ENCODE results near the gene BCL11A.

Gene BCL11A

DNA sequence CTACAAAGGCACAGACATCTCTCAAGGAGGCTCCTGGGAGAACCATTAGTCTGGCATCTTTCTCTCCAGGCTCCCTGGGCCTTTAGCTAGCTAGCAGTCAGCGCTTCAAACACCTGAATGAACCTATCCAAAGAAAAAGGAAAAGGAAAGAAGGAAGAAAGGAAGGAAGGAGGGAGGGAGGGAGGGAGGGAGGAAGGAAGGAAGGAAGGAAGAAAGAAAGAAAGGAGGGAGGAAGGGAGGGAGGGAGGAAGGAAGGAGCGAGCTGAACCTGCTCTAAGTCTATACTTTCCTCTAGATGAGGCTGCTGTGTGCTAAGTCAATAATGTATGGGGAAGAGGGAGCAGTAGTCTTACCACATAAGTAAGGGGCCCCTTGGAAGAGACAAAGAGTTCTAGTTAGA lies 5.1 kb upstream of the BCL11A start:
- DNase-seq = no peak

DNA sequence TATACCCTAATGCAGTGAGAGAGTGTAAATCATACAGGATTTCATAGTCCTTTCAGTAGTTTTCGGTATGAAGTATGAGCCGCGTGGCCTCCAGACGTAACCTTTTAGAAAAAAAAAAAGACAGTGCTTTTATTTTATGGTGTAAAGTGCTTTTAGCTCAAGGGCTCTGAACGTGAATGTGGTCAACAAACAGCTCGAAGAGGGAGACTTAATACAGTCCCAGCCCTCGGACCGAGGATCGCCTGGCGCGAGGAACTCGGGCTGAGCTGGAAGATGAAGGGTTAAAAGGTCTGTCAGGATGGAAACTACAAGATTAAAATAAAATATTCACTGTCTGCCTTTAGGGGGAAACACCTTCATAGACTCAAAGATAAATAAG lies 4.0 kb upstream of the BCL11A start:
- DNase-seq = no peak

DNA sequence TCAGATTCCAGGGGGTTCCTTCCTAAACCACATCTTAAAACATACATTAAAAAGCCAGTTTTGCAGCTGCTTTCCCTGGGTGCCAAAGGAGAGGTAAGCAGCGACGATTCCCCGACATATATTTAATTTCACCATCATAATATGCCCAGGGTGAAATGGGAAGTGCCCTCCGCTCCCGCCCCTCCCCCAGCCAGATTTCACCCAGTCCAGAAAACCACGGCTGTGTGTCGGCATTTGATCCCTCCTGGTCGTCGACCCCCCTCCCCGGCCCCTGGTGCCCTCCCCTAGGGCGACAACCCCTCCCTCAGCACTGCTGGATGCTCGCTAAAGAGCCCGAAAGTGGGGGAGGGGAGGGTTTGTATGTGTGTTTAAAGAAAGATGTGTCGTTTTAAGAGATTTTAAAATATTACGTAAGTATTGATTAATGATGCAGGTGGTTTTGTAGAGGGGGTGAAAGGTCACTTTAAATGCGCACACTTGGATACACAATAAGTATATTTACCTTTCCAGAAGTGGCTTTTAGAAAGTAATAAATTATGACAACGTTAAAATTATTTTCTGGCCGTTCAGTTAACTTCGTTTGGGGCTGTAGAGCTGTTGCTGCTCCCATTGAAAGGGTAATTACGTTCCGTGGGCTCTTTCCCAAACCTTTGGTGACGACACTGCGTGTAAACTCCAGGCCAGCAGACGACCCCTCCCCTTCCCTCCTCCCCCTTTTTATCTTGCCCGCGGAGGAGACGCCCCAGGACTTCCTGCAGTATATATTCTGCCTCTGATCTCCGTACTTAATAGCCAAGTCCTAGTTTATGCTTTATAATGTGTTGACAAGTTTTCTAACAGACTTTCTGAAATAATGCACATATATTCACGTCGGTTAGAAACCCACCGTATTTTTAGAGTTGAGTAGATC lies 3.4 kb upstream of the BCL11A start:
- no peak for DNase-seq

DNA sequence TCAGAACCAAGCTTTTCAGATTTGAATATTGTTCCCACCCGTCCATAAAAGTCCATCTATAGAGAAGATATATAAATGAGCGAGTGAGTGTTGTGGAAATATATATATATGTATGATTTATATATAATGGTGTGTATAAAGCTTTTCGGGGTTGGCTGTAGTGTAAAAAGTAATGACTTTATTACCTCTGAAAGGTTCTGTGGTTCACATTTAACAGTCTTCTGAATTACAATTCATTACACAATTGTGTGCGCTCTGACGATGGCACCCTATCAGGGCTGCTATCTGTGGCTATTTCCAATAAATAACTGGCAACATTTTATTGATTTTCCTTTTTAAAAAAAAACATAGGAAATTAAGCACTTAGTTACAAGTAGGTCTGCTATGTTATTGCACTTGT lies 2.7 kb upstream of the BCL11A start:
- no peak for DNase-seq

DNA sequence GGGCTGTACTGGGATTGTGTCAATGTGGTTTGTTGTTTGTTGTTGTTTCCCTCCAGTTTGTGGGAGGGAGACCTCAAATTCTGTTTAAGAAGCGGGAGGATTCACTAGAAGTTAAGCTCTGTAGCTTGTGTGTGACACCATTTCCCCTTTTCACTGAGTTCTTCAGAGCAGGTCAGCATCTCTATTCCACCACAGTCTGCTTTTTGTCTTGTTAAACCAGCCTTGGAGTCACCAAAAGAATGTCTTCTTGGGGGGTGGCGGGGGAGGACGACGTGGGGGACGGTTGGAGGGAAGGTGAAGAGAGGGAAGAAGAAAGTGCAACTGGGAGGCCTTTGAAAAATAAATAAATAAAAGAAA lies 2.3 kb upstream of the BCL11A start:
- no peak for DNase-seq

DNA sequence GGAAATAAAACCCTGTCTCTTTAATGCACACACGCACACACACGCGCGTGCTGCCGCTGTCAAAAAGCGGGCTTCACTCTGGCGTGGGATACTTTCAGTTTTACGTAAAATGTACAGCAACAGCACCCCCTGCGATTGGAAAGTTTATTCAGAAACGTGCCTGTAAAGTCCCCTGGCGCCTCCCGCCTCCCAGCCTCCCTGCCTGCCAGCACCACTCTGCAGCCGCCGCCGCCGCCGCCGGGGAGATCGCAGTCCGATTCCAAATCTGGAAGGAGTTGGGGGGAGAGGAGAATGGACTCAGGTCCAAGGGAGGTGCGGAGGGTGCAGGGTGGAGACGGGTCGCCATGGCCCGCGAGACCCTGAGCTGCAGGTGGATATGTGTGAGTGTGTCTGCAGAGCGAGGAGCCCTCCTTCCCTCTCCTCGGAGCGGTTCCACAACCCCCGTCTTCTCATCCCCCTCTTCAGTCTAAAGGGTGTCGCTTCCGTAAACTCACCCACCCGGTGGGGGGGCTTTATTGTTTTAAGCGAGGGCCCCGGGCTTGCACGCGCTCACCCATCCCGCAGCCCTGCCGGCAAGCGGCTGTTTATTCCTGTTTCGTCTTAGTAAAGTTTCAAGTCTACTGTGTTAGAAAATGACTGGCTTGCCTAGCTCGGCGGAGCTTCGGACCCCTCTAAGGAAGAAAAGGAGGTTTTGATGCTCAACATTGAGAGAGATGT lies 1.8 kb upstream of the BCL11A start:
- DNase-seq = peak; percentile 79

DNA sequence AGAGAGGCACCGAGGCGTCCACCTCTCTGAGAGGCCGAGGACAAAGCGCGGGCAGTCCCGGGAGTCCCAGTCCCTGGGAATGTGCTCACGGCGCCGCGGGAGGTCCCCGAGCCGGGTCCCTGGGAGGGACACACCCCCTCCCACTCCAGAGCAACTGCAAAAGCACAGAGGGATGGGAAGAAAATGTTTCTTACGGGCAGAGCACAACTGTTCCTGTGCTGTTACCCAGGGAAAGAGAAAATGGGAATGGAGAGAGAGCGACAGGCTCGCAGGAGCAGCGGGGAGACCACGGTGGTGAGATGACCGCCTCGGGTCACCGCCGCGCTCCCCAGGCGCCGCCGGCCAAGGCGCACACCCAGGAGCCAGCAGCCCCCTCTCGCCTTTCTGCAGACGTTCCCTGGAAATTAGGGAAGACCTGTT lies 1.2 kb upstream of the BCL11A start:
- DNase-seq = no peak

DNA sequence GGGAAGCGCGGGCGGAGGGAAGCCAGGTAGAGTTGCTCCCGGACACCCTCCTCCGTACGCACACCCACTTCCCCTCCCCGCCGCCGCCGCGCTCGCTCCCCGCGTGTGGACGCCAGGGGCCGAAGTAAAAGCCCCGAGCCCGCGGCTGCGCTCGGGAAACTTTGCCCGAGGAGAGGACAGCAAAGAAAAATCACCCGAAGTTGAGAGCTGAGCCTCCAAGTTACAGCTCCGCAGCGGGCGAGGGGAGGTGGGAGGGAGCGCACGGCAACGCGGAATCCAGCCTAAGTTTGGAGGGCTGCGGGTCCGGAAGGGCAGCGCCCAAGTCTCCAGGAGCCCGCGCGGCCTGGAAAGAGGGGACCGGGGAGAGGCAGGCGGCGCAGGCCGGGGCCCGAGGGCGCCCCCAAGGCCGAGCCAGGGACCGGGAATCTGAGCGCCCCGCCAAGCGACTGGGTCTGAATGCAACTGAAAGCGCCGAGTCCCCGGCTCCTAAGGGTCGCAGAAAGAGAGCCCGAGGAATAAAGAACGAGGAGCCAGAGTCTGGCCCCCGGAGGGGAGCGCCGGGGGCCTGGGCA lies 706 bp upstream of the BCL11A start:
- DNase-seq = peak; percentile 69

DNA sequence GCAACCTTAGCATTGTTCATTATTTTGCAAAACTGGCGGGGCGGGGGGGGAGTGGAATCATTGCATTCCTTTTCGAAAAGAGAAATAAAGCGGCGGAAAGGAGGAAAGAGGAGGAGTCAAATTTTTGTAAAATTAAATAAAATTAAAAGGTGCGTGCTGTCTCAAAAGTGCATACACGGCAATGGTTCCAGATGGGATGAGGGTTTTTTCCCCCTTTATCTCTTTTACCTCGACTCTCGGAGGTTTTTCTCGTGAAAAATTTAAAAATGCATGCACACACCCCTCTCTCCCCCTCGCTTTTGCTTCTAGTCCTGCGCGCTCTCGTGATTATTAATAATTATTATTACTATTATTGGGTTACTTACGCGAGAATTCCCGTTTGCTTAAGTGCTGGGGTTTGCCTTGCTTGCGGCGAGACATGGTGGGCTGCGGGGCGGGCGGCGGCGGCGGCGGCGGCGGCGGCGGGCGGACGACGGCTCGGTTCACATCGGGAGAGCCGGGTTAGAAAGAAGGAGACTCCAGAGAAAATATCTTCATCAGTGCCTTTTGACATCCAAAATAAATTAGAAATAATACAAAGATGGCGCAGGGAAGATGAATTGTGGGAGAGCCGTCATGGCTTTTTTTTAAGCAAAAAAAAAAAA lies 481 bp downstream of the BCL11A start:
- DNase-seq = no peak

DNA sequence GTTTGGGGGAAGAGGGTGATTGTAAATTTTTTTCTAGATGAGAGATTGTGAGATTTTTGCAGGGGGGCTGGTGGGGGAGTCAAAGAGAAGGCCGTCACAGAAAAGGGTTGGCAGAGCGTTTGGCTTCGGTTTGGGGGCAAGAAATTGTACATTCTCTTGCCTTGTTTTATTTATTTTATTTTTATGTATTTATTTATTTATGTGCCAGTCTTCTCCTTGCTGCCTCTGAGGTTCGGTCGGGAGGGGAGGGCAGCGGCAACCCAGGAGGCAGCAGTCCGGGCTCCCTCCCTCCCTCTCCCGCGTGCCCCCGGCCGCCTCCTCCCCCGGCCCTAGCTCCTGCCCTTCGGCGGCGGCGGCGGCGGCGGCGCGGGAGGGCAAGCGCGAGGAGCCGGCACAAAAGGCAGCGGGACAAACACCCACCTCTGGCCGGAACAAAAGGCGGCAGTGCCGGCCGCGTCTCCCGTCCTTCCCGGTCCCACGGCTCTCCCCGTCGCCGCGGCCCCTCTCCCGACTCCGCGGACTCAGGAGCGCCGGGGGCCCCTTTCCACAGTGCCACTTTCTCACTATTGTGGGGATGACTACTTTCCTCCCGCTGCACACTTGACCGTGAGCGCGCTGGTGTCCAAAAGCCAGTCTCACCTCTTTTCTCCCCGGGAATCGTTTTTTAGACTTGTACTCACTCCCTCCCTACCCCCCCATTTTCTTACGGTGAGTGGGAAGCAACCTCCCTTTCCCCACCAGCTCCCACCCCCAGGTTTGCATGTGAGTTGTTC lies 1.2 kb downstream of the BCL11A start:
- DNase-seq = no peak

DNA sequence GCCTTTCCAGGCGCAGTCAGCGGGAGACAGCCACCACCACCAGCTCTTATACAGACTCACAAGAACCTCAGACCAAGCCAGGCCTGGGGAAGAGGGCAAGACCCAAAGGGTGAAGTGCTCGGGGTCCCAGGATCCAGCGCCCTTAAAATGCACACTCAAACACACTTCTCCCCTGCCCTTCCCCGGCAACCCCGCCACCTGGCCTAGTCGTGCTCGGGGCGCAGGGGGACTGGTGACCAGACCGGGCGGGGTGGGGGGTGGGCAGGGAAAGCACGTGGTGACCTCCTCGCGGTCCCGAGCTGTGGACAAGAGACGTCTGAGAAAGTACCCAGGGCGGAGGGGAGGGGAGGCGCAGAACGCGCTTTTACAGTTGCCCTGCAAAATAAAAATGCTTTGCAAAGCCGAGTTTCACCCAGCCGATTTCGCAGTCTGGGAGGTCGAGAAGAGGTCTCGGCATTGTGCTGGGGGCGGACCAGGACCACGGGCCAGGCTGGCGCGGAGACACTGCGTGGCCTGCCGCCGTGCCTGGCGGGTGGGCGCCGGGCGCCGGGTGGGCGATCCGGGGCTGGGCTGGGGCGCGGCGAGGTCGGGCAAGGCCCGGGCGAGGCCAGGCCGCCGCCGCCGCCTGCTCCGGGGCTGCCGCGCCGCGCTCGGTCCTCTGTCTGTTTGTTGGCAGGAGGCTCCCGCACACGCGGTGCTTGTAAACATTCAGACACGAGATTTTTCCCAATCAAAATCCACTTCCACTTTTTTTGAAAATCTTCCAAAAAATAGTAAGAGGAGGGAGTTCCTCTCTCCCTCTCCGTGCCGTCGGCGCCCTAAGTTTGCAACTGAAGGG lies 2.0 kb downstream of the BCL11A start:
- peak; percentile 79 for DNase-seq

DNA sequence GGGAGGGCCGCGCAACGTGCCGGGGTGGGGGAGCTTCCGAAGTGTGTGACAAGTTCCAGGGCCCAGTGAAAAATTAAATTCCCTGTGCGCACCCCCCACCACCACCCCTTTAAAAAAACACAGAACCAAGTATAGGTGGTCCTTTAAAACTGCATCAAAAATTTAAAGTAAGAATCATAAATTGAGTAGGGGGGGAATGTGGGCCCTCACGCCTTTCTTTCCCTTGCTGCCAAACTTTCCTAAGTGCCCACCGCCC lies 2.5 kb downstream of the BCL11A start:
- DNase-seq = no peak

DNA sequence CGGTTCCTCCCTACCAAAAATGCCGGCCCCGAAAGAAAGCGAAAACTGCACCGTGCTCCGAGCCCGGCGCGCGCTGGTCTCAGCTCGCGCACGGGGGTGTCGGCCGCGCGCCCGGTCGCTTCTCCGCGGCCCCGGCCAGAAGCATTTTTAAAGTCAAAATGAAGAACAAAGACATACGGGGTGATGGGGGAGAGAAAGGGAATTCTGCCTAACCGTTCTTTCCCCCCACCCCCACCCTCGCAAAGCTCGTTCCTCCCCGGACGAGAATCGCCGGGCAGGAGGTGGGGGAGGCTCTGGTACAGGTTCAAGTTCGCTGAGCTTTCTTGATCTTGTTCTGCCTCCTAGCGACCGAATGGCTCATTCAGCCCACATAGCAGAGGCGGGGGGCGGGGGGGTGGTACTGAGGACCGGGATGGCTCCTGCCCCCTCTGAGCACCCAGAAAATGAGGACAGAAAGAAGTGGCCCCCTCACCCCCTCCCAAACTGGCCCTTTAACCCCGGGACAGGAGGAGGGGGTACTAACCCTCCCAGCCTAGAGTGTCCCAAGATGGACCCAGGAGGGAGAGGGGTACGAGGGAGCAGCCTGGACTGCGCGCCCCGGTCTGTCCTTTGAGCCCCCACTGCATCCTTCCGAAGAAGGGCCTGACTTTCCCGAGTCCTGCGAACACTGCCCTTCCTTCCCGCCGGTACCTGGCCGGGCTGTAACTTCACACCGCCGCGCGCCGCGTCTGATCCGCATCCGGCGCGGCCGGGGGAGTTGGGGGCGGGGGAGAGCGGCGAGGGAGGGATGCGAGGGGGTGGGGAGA lies 3.1 kb downstream of the BCL11A start:
- DNase-seq = peak; percentile 90

DNA sequence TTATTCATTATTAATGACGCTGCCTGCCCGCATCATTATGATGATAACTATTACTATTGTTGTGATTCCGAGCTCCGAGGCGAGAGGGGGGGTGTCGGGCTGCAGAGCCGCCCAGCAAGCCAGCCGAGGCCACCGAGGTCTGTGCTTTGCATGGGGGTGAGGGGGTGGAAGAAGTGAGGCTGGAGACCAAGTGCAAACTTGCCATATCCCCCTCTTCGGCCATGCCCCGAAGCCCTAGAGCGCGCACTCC lies 3.6 kb downstream of the BCL11A start:
- DNase-seq = no peak

DNA sequence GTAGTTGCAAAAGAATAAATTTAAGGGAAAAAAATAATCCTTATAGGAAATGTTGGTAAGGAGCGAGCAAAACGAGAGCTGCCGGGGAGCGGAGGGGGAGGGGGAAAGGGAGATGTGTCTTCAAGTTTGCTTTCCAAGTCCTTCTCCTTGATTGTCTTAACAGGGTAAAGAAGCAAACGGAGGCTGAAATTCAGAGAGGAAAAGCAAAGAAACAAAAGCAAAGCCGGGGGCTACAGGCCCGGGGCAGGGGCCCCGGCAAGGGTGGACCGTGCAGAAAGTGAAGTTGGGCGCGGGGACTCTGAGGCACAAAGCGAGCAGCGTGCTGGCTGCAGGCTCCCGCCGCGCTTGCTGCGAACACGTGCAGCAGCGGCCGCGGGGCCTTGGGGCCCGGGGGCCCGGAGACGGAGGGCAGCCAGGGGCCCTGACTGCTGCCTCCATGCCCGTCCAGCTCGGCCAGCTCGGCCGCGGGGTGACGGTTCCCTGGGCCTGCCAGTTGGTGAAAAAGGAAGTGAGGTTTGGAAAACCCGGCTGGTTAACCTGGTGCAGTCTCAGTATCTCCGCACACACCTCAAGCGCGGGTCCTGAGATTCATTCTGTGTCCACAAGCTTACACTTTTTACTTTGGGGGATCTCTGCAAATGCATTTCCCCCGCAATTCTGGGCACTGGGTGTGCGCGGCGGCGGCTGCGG lies 4.1 kb downstream of the BCL11A start:
- DNase-seq = peak; percentile 79

DNA sequence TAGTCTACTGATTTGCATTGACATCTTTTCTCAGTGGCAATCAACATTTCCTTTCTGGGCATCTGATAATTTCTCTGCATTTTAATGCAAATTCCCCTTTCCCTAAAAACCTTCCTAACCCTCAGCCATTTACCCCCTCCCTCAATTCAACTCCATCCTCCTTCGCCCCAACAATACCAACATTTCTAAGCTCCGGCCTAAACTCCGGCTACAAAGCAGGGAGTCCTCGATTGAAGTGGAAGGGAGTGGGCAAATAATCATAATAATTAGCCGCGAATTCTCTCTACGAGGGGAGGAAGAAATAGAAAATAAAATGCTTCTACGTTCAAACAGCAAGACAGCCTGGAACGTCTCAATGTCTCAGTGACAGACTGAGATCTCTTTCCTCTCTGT lies 4.6 kb downstream of the BCL11A start:
- no peak for DNase-seq

DNA sequence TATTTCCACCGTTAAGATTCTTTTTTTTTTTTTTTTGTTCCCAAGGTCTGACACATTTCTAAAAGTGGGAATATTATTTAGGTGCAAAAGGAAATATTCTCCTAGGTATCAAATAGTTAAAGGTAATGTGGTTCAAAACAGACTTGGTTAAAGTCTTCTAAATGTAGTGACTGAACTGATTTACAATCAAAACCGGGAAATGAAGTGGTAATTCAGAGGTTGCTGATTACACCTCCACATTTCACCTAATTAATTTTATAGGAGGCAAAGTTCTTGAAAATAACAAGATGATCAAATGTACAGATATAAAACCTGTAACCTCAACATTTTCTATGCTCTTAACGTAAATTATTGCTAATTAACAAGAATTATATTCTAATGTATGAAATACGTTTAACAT lies 5.1 kb downstream of the BCL11A start:
- DNase-seq = no peak

DNA sequence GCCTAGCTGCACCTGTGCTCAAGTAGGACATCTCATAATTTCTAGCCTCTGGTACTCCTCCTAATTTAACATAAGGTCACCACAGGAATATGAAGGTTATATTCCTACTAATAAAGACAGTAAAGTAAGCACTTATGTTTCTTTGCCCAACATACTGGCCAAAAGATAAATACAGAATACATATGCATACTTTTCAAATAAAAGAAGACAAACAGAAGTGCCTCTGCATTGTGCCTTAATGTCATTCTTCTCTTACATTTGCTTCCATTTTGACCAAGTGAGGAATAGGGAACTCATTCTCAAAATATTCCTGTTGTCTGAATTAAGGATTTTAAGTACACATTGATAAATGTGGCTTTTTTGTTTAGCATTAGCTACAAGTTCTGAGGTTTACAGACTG lies 5.6 kb downstream of the BCL11A start:
- no peak for DNase-seq

DNA sequence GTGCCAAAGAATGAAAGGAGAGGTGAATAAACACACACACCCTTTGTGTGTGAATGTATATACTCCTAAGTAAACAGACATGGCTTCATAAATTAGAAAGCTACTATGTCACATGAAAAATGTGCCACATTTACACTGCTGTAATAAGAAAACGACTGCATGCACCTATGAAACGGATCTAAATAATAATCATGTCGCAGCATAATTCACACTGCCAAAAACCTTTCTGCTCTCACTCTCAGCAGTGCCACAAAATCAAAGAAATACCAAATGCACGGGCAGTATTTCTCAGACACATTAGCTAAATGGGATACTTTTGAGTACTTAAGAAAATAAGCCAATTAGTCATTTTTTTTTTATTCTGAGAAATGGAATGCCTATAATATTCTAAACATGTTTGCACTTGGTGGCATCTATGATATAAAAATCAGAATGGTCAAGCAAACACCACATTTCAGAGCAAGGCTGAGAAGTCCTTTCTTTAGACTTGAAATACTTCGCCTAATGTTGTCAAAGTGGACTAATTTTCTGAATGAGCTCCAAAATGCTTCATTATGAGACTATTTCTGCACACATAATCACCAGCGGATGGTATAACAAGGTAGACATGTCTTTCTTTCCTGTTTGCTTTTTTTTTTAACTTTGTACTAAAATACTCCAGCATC lies 6.6 kb downstream of the BCL11A start:
- DNase-seq = no peak

DNA sequence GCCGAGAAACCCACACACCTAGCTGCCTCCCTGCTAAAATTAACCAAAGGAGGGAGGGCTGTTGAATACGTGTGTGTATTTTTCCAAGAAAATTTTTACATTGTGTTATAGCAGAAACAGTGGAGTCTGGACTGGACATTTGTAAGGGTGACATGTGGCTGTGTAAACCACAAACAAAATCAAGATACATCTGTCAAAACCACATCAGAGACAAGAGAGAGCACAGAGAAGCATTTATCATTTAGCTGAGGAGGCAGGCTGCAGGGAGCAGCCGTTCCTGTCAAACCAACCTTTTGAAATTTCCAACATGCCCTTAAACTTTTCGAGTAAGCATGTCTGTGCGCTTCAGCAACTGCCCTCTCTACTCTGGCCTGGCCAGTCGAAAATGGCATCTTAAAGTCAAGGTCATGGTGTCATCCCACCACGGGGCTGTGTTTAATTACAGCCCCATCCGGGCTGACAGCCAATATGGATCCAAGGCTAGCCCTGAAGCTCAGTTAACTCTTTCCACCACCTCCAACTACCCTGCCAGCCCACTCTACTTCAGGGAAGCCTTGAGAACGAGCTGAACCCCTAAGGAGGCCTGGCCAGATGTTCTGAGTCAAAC lies 8.4 kb downstream of the BCL11A start:
- DNase-seq = no peak
